Liver (tissue), 9 donors: ENCODE data around the gene HSD17B8. TPM values are rescaled to one million over a fixed set of nuclear protein-coding genes. Genes with fewer than 3 reads are reported as not detected.
A peak's percentile ranks its signal among the peaks of the same experiment; 100 is the strongest.

Experiments
- DNase-seq: peaks from one replicate; pipeline ENCODE4 v3.0.0-alpha.2; 2017; ENCODE audit warnings: low spot score
- H3K27ac ChIP-seq, 2 donors: one replicate each; pipeline ENCODE4 v1.7.0; 2013; ENCODE audit warnings: inconsistent platforms in 2 of 2, low read length in 2 of 2, control low read depth in 1 of 2, low read depth in 1 of 2, mild to moderate bottlenecking in 1 of 2
- H3K27me3 ChIP-seq, 4 donors: one replicate each; pipeline versions ENCODE4 v1.6.1 to v1.7.0; 2013; ENCODE audit warnings: low read length in 3 of 4, inconsistent platforms in 1 of 4, mild to moderate bottlenecking in 1 of 4, moderate library complexity in 1 of 4; ENCODE audit not compliant: control insufficient read depth in 4 of 4, insufficient read depth in 4 of 4
- H3K36me3 ChIP-seq, 4 donors: one replicate each; pipeline versions ENCODE4 v1.6.1 to v1.7.0; 2013; ENCODE audit warnings: low read length in 3 of 4, mild to moderate bottlenecking in 3 of 4, low read depth in 1 of 4, moderate library complexity in 1 of 4; ENCODE audit not compliant: control insufficient read depth in 4 of 4, insufficient read depth in 3 of 4
- H3K4me1 ChIP-seq, 4 donors: one replicate each; pipeline versions ENCODE4 v1.6.1 to v1.7.0; 2013; ENCODE audit warnings: low read length in 3 of 4, mild to moderate bottlenecking in 3 of 4, moderate library complexity in 1 of 4; ENCODE audit not compliant: control insufficient read depth in 4 of 4, insufficient read depth in 4 of 4
- H3K4me3 ChIP-seq, 3 donors: one replicate each; pipeline versions ENCODE4 v1.6.1 to v1.7.0; 2013; ENCODE audit warnings: low read length in 3 of 3, control low read depth in 1 of 3, low read depth in 1 of 3, mild to moderate bottlenecking in 1 of 3
- H3K9ac ChIP-seq, 2 donors: one replicate each; pipeline ENCODE4 v1.7.0; 2013; ENCODE audit warnings: low read length in 2 of 2, mild to moderate bottlenecking in 2 of 2, moderate library complexity in 2 of 2, control low read depth in 1 of 2, low read depth in 1 of 2
- H3K9me3 ChIP-seq, 4 donors: one replicate each; pipeline versions ENCODE4 v1.6.1 to v1.7.0; 2013; ENCODE audit warnings: low read length in 3 of 4; ENCODE audit not compliant: control insufficient read depth in 4 of 4
- EGR1 ChIP-seq, 2 donors: IDR thresholded peaks; 2 replicates each; pipeline ENCODE4 v1.6.1; 2016 to 2018; ENCODE audit warnings: antibody characterized with exemption in 2 of 2, low read depth in 2 of 2
- FOXA1 ChIP-seq: IDR thresholded peaks from 2 replicates; pipeline ENCODE4 v1.6.1; 2016; ENCODE audit warnings: antibody characterized with exemption
- FOXA2 ChIP-seq: IDR thresholded peaks from 2 replicates; pipeline ENCODE4 v1.6.1; 2016; ENCODE audit warnings: antibody characterized with exemption
- GABPA ChIP-seq, 2 donors: IDR thresholded peaks in 1 of 2; conservative IDR thresholded peaks in 1 of 2; 2 replicates each; pipeline ENCODE4 v1.6.1; 2016; ENCODE audit warnings: antibody characterized with exemption in 2 of 2, mild to moderate bottlenecking in 1 of 2, moderate library complexity in 1 of 2
- HNF4A ChIP-seq, 2 donors: conservative IDR thresholded peaks; 2 replicates each; pipeline ENCODE4 v1.6.1; 2016; ENCODE audit warnings: antibody characterized with exemption in 2 of 2, mild to moderate bottlenecking in 2 of 2
- HNF4G ChIP-seq: IDR thresholded peaks from 2 replicates; pipeline ENCODE4 v1.6.1; 2016; ENCODE audit warnings: antibody characterized with exemption
- JUND ChIP-seq, 2 donors: IDR thresholded peaks; 2 replicates each; pipeline ENCODE4 v1.6.1; 2016; ENCODE audit warnings: antibody characterized with exemption in 2 of 2
- NR2F2 ChIP-seq: IDR thresholded peaks from 2 replicates; pipeline ENCODE4 v1.6.1; 2016; ENCODE audit warnings: antibody characterized with exemption
- RAD21 ChIP-seq, 2 donors: IDR thresholded peaks; 2 replicates each; pipeline ENCODE4 v1.6.1; 2016; ENCODE audit warnings: antibody characterized with exemption in 2 of 2, mild to moderate bottlenecking in 2 of 2
- SP1 ChIP-seq: IDR thresholded peaks from 2 replicates; pipeline ENCODE4 v1.6.1; 2018; ENCODE audit warnings: antibody characterized with exemption, mild to moderate bottlenecking
- TAF1 ChIP-seq: conservative IDR thresholded peaks from 2 replicates; pipeline ENCODE4 v1.6.1; 2016; ENCODE audit warnings: antibody characterized with exemption, mild to moderate bottlenecking
- YY1 ChIP-seq: IDR thresholded peaks from 2 replicates; pipeline ENCODE4 v1.6.1; 2016; ENCODE audit warnings: antibody characterized with exemption, mild to moderate bottlenecking
- WGBS: extraction: QIAGEN DNeasy Blood & Tissue Kit; methylation state at CpG from one replicate; pipeline ENCODE4 v1.1.7; 2013; 5-methylcytosine and 5-hydroxymethylcytosine counted together
- polyA plus RNA-seq, 2 donors: library from polyadenylated mRNA; stranded (reverse) in 1 of 2; unstranded in 1 of 2; fragments of 200-250 nt in 1 of 2; fragments of >200 nt in 1 of 2; fragmentation: Nextera tagmentation in 1 of 2; extraction: Ambion mirVana in 1 of 2; gene quantifications; one replicate each; pipeline versions ENCODE4 v1.2.1 to v1.2.3, GENCODE V29; 2013 to 2015
- total RNA-seq, 2 donors: library from RNA; depleted of rRNA; stranded (reverse); fragments of >200 nt; gene quantifications; one replicate each; pipeline ENCODE4 v1.2.3, GENCODE V29; 2014
- TF ChIP-seq, protein P1 (sequence below): IDR thresholded peaks from 2 replicates; pipeline ENCODE4 v1.6.1; 2016; ENCODE audit warnings: antibody characterized with exemption, mild to moderate bottlenecking
- TF ChIP-seq, protein P2 (sequence below): IDR thresholded peaks from 2 replicates; pipeline ENCODE4 v1.6.1; 2016; ENCODE audit warnings: antibody characterized with exemption
- TF ChIP-seq, protein P3 (sequence below): IDR thresholded peaks from 2 replicates; pipeline ENCODE4 v1.6.1; 2016; ENCODE audit warnings: antibody characterized with exemption
- TF ChIP-seq, protein P4 (sequence below): fragments of 150-350 bp; IDR thresholded peaks from 2 replicates; pipeline ENCODE4 v1.5.1; 2017; ENCODE audit warnings: improper control_type of control experiment, low read depth, low read length; ENCODE audit not compliant: missing input control
- TF ChIP-seq, protein P5 (sequence below): IDR thresholded peaks from 2 replicates; pipeline ENCODE4 v1.6.1; 2016; ENCODE audit warnings: antibody characterized with exemption
- donor health status: healthy.
- donor health status: healthy.
- donor health status: healthy.
- donor health status: healthy.
- donor health status: healthy.

HSD17B8 gene
- total and polyA plus RNA-seq, 4 donors, result 24.5 to 52.3 (median 37.5) TPM

DNA sequence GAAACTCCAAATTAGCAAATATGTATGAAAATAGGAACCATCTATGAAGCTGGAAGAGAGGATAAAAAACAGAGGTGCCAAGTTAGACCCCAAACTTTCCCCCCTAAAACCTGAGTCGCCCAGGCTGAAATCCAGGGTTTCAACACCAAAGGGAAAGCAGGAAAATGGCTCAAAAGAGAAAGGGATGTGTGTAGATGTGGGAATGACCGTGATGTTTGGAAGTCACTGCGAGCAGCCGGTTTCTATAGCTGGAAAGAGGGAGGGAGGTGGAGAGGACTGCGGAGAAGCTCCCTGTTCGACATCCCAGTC, 8.4 kb downstream of the HSD17B8 start:
- TF ChIP-seq YY1 (no peak), FOXA2 (no peak), HNF4A (conservative IDR thresholded peaks at IDR 0.05) (no peak), EGR1 (IDR thresholded peaks at IDR 0.05; ENCODE audit: low read depth in 2 of 2) (no peak), TAF1 (no peak), HNF4G (no peak), FOXA1 (no peak), NR2F2 (no peak), SP1 (no peak)
- TF ChIP-seq, protein P1, sequence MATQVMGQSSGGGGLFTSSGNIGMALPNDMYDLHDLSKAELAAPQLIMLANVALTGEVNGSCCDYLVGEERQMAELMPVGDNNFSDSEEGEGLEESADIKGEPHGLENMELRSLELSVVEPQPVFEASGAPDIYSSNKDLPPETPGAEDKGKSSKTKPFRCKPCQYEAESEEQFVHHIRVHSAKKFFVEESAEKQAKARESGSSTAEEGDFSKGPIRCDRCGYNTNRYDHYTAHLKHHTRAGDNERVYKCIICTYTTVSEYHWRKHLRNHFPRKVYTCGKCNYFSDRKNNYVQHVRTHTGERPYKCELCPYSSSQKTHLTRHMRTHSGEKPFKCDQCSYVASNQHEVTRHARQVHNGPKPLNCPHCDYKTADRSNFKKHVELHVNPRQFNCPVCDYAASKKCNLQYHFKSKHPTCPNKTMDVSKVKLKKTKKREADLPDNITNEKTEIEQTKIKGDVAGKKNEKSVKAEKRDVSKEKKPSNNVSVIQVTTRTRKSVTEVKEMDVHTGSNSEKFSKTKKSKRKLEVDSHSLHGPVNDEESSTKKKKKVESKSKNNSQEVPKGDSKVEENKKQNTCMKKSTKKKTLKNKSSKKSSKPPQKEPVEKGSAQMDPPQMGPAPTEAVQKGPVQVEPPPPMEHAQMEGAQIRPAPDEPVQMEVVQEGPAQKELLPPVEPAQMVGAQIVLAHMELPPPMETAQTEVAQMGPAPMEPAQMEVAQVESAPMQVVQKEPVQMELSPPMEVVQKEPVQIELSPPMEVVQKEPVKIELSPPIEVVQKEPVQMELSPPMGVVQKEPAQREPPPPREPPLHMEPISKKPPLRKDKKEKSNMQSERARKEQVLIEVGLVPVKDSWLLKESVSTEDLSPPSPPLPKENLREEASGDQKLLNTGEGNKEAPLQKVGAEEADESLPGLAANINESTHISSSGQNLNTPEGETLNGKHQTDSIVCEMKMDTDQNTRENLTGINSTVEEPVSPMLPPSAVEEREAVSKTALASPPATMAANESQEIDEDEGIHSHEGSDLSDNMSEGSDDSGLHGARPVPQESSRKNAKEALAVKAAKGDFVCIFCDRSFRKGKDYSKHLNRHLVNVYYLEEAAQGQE, result no peak
- TF ChIP-seq, protein P2, sequence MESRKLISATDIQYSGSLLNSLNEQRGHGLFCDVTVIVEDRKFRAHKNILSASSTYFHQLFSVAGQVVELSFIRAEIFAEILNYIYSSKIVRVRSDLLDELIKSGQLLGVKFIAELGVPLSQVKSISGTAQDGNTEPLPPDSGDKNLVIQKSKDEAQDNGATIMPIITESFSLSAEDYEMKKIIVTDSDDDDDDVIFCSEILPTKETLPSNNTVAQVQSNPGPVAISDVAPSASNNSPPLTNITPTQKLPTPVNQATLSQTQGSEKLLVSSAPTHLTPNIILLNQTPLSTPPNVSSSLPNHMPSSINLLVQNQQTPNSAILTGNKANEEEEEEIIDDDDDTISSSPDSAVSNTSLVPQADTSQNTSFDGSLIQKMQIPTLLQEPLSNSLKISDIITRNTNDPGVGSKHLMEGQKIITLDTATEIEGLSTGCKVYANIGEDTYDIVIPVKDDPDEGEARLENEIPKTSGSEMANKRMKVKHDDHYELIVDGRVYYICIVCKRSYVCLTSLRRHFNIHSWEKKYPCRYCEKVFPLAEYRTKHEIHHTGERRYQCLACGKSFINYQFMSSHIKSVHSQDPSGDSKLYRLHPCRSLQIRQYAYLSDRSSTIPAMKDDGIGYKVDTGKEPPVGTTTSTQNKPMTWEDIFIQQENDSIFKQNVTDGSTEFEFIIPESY, result no peak
- TF ChIP-seq, protein P3, sequence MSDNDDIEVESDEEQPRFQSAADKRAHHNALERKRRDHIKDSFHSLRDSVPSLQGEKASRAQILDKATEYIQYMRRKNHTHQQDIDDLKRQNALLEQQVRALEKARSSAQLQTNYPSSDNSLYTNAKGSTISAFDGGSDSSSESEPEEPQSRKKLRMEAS, result no peak
- TF ChIP-seq, protein P4, sequence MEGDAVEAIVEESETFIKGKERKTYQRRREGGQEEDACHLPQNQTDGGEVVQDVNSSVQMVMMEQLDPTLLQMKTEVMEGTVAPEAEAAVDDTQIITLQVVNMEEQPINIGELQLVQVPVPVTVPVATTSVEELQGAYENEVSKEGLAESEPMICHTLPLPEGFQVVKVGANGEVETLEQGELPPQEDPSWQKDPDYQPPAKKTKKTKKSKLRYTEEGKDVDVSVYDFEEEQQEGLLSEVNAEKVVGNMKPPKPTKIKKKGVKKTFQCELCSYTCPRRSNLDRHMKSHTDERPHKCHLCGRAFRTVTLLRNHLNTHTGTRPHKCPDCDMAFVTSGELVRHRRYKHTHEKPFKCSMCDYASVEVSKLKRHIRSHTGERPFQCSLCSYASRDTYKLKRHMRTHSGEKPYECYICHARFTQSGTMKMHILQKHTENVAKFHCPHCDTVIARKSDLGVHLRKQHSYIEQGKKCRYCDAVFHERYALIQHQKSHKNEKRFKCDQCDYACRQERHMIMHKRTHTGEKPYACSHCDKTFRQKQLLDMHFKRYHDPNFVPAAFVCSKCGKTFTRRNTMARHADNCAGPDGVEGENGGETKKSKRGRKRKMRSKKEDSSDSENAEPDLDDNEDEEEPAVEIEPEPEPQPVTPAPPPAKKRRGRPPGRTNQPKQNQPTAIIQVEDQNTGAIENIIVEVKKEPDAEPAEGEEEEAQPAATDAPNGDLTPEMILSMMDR, result no peak
- WGBS, result 8% methylated on average over 6 of the region's 6 CpGs
- peak overlapping the region in 1 of 3 donors; percentile 31 for H3K4me3 ChIP-seq
- H3K4me1 ChIP-seq, result peaks cover 0 to 22% (median 16%) of the 10 kb centered on the region in 4 donors
- H3K36me3 ChIP-seq, result peaks cover 0 to 17% (median 7%) of the 10 kb centered on the region in 4 donors
- DNase-seq, result no peak
- H3K27ac ChIP-seq, result no peak overlapping the region
- H3K27me3 ChIP-seq, result no peaks in the 10 kb centered on the region
- H3K9me3 ChIP-seq, result no peaks in the 10 kb centered on the region
- H3K9ac ChIP-seq, result no peak overlapping the region

DNA sequence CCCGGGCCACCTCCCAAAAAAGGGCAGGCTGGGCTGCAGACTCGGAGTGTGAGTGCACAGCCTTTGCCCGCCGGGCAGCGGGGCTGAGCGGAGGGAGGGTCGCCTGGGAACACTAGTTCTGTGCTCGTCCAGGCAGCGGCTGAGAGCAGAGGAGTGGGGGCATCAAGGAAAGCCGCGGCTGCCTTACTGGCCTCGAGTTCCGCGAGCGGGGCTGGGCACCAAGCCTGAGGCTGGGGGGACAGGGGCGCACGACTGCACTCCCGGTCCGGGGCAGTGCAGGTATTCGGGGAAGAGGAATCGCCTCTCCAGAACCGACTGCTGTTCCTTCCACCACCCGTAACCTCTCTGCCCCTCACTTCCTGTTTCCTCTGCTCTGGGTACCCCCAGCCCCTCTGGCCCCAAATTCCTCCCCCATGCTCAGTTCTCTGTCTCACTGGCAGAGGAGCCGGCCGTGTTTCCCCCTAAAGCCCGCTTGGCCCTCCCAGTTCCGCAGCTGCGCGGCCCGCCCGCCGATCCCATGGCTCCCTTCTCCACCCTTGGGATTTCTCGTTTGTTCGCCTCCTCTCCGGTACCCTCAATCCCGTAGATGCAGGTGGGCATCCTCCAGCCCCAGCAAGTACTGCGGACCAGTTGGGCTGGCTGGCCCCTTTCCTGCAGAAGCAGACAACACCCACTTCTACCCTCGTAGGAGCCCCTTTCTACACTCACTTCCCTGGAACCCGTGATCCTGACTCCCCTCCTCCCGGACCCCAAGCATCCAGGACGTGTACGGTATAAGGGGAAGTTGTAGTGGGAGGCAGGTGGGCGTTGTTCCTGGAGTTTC, 8.9 kb downstream of the HSD17B8 start:
- Histone ChIP-seq H3K27ac (no peak overlapping the region), H3K4me3 (peak overlapping the region in 1 of 3 donors; percentile 31), H3K27me3 (no peaks in the 10 kb centered on the region), H3K9ac (no peak overlapping the region), H3K4me1 (peaks cover 0 to 22% (median 16%) of the 10 kb centered on the region in 4 donors), H3K9me3 (no peaks in the 10 kb centered on the region), H3K36me3 (peaks cover 0 to 17% (median 7%) of the 10 kb centered on the region in 4 donors)
- WGBS, result 3% methylated on average over 43 of the region's 43 CpGs
- no peak for TF ChIP-seq GABPA (IDR thresholded peaks at IDR 0.05 in 1 of 2, conservative IDR thresholded peaks at IDR 0.05 in 1 of 2)
- TF ChIP-seq, protein P3, result no peak
- TF ChIP-seq, protein P1, result no peak
- TF ChIP-seq, protein P5, sequence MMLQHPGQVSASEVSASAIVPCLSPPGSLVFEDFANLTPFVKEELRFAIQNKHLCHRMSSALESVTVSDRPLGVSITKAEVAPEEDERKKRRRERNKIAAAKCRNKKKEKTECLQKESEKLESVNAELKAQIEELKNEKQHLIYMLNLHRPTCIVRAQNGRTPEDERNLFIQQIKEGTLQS, result no peak
- TF ChIP-seq NR2F2, result no peak
- TF ChIP-seq JUND (IDR thresholded peaks at IDR 0.05), result no peak
- no peak for TF ChIP-seq RAD21 (IDR thresholded peaks at IDR 0.05)
- DNase-seq, result no peak
